Measurements from ENCODE around the gene BHMT. TPM values are rescaled to one million over a fixed set of nuclear protein-coding genes. Genes with fewer than 3 reads are reported as not detected.

The BHMT gene
- total RNA-seq, 1 donor, result 0.86 TPM

GRCh38 chr5:79133121-79133656, 21.6 kb downstream of the BHMT start:
- H3K4me3 ChIP-seq (ENCODE audit: low read depth, low read length), result no peak overlapping the region
- TF ChIP-seq CTCF (IDR thresholded peaks at IDR 0.05; ENCODE audit: insufficient read depth, low read depth, low read length), result peak; percentile 21
- DNase-seq (ENCODE audit: low read depth), result peak; percentile 63

GRCh38 chr5:79133657-79134451, 22.2 kb downstream of the BHMT start:
- peak; percentile 81 for TF ChIP-seq CTCF (IDR thresholded peaks at IDR 0.05; ENCODE audit: insufficient read depth, low read depth, low read length)
- DNase-seq (ENCODE audit: low read depth), result peak; percentile 84
- H3K4me3 ChIP-seq (ENCODE audit: low read depth, low read length), result peak overlapping the region; percentile 24

- no peak for TF ChIP-seq CTCF (IDR thresholded peaks at IDR 0.05; ENCODE audit: insufficient read depth, low read depth, low read length)
- no peak for DNase-seq (ENCODE audit: low read depth)
- H3K4me3 ChIP-seq (ENCODE audit: low read depth, low read length), result no peak overlapping the region
Observed at GRCh38 chr5:79135790-79136553, 24.4 kb downstream of the BHMT start.

- H3K4me3 ChIP-seq (ENCODE audit: low read depth, low read length), result no peak overlapping the region
- TF ChIP-seq CTCF (IDR thresholded peaks at IDR 0.05; ENCODE audit: insufficient read depth, low read depth, low read length), result no peak
- no peak for DNase-seq (ENCODE audit: low read depth)
Observed at GRCh38 chr5:79136618-79137017, 25.0 kb downstream of the BHMT start.

- no peak for DNase-seq (ENCODE audit: low read depth)
- TF ChIP-seq CTCF (IDR thresholded peaks at IDR 0.05; ENCODE audit: insufficient read depth, low read depth, low read length), result no peak
- H3K4me3 ChIP-seq (ENCODE audit: low read depth, low read length), result no peak overlapping the region
Observed at GRCh38 chr5:79140553-79140952, 28.9 kb downstream of the BHMT start.

- no peak for TF ChIP-seq CTCF (IDR thresholded peaks at IDR 0.05; ENCODE audit: insufficient read depth, low read depth, low read length)
- DNase-seq (ENCODE audit: low read depth), result no peak
- H3K4me3 ChIP-seq (ENCODE audit: low read depth, low read length), result no peak overlapping the region
Observed at GRCh38 chr5:79143684-79144379, 32.2 kb downstream of the BHMT start.
